Activated naive CD8-positive, alpha-beta T cell treated with anti-CD3 and anti-CD28 coated beads, Interleukin-2, amount 10 ng/mL, durations not matched to agents 7 days and 5 days (primary cell): ENCODE results near the gene ZNF236. TPM values are rescaled to one million over a fixed set of nuclear protein-coding genes. Genes with fewer than 3 reads are reported as not detected.

Source experiments
- ATAC-seq: fragments of 150-1000 bp; cut with Tn5 transposase; one replicate; pipeline ENCODE4 v1.10.0; 2021; ENCODE audit warnings: low read depth, moderate library complexity
- POLR2A ChIA-PET: fragments of 350-600 bp; sonication (Branson Sonifier 250); formaldehyde crosslinking; loops from one replicate; lab custom pipeline; 2021; ENCODE audit warnings: antibody characterized with exemption; lab: Charles Lee
- DNase-seq: peaks from one replicate; pipeline ENCODE4 v3.0.0; 2021
- H3K27ac Mint-ChIP-seq: one replicate; pipeline ENCODE4 v1.8.0; 2022; ENCODE audit warnings: mild to moderate bottlenecking, mixed read lengths
- H3K27me3 Mint-ChIP-seq: one replicate; pipeline ENCODE4 v1.8.0; 2022; ENCODE audit warnings: mild to moderate bottlenecking, moderate library complexity, mixed read lengths
- H3K36me3 Mint-ChIP-seq: one replicate; pipeline ENCODE4 v1.8.0; 2021; ENCODE audit warnings: mild to moderate bottlenecking, mixed read lengths
- H3K4me1 Mint-ChIP-seq: one replicate; pipeline ENCODE4 v1.8.0; 2021; ENCODE audit warnings: mixed read lengths
- H3K4me3 Mint-ChIP-seq: one replicate; pipeline ENCODE4 v1.8.0; 2022; ENCODE audit warnings: mild to moderate bottlenecking, moderate library complexity, mixed read lengths
- H3K9me3 Mint-ChIP-seq: one replicate; pipeline ENCODE4 v1.8.0; 2021; ENCODE audit warnings: mixed read lengths
- total RNA-seq, 2 experiments: library from RNA; stranded (reverse); gene quantifications; one replicate each; pipeline ENCODE4 v1.2.3, GENCODE V29; 2021

Gene ZNF236
- total RNA-seq, 2 experiments from 2014 or later = 23.7 to 25.5 TPM

DNA sequence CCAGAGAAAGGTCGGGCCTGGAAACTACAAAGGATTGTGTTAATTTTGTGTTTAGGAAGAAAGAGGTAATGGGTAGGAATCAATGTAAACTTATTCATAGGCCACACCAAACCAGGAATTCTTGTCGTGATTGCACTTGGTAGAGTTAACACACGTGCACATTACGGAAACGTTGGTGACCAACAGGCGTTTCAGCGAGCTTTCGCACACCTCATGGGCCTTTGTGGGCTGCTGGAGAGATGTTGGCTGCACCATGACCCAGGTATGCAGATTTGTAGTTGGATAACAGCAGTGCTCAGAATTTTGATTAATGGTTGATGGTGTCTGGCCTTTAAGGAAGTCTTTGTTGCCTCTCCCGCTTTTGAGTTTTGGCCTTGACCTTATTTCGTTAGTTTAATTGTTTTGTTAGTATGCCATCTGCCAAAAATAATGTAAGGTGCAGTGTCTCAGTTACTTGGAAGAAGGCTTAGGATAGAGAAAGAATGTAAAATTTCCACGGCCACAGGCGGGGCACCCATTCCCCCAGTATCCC is 1.9 kb downstream of the ZNF236 start:
- DNase-seq (no peak), ATAC-seq (no peak)
- H3K4me3 Mint-ChIP-seq = peak overlapping the region; percentile 84

GRCh38 chr18:76824754-76825153 is 2.4 kb downstream of the ZNF236 start:
- ATAC-seq = no peak
- H3K36me3 Mint-ChIP-seq = peaks cover 10% of the 10 kb centered on the region
- peaks cover 35% of the 10 kb centered on the region for H3K4me1 Mint-ChIP-seq
- DNase-seq = no peak
- no peaks in the 10 kb centered on the region for H3K9me3 Mint-ChIP-seq
- POLR2A ChIA-PET = no interaction called here
- no peaks in the 10 kb centered on the region for H3K27me3 Mint-ChIP-seq
- H3K27ac Mint-ChIP-seq = no peak overlapping the region
- peak overlapping the region; percentile 84 for H3K4me3 Mint-ChIP-seq

More for the DNA sequence above, 1.9 kb downstream of the ZNF236 start:
- POLR2A ChIA-PET = interaction anchor here (1.3 kb wide), 1 partner anchor 239 kb away, joined by 3 read pairs; no protein-coding TSS in a partner anchor
- Mint-ChIP-seq H3K36me3 (peaks cover 10% of the 10 kb centered on the region), H3K9me3 (no peaks in the 10 kb centered on the region), H3K4me1 (peaks cover 33% of the 10 kb centered on the region), H3K27me3 (no peaks in the 10 kb centered on the region), H3K27ac (no peak overlapping the region)

DNA sequence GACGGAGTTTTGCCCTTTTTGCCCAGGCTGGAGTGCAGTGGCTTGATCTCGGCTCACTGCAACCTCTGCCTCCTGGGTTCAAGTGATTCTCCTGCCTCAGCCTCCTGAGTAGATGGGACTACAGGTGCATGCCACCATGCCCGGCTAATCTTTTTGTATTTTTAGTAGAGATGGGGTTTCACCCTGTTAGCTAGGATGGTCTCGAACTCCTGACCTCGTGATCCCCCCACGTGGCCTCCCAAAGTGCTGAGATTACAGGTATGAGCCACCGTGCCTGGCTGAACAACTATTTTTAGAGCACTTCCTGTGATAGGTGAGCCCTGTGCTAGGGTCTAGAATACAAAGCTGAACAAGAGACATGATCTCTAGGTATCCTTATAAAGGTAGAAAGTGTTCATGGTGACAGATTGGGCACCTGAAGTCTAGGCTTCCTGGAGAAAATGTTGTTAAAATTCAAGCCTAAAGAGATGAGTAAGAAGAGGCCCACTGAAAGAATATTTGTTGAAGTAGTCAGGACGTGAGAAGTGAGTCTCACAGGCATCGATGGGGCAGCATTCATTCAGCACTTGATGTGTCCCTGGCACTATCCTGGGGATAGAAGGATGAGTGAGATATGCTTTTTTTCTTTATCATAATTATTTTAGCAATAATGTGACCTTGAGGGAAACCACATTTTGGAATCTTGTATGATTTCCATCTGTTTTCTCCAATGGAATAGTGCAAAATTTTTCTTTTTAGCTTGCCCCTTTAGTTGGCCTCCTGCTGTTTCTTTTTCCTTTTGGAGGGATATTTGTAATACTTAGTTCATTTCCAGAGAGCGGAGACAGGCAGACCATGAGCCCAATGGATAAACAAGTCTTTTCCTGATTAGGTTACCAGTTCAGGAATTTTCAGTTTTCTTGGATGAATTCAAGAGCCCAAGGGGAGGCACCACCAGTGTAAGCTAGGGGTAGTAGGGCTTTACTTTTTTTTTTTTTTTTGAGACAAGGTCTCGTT is 5.1 kb downstream of the ZNF236 start:
- H3K4me1 Mint-ChIP-seq = peaks cover 25% of the 10 kb centered on the region
- no peak overlapping the region for H3K27ac Mint-ChIP-seq
- no peak for ATAC-seq
- POLR2A ChIA-PET = interaction anchor here (0.7 kb wide), 1 partner anchor 77 kb away, joined by 3 read pairs; no protein-coding TSS in a partner anchor
- peaks cover 9% of the 10 kb centered on the region for H3K36me3 Mint-ChIP-seq
- peaks cover 5% of the 10 kb centered on the region for H3K9me3 Mint-ChIP-seq
- H3K27me3 Mint-ChIP-seq = no peaks in the 10 kb centered on the region
- no peak overlapping the region for H3K4me3 Mint-ChIP-seq
- DNase-seq = no peak

- POLR2A ChIA-PET = no interaction called here
- no peak overlapping the region for H3K4me3 Mint-ChIP-seq
- peaks cover 19% of the 10 kb centered on the region for H3K36me3 Mint-ChIP-seq
- ATAC-seq (no peak), DNase-seq (no peak)
- no peaks in the 10 kb centered on the region for H3K27me3 Mint-ChIP-seq
- H3K4me1 Mint-ChIP-seq = peaks cover 11% of the 10 kb centered on the region
- H3K27ac Mint-ChIP-seq = no peak overlapping the region
- H3K9me3 Mint-ChIP-seq = peaks cover 7% of the 10 kb centered on the region
These were observed 12.0 kb downstream of the ZNF236 start for GRCh38 chr18:76834379-76834778.

GRCh38 chr18:76835380-76835779 is 13.0 kb downstream of the ZNF236 start:
- H3K9me3 Mint-ChIP-seq = peaks cover 7% of the 10 kb centered on the region
- ATAC-seq (no peak), DNase-seq (no peak)
- H3K36me3 Mint-ChIP-seq = peaks cover 21% of the 10 kb centered on the region
- H3K27me3 Mint-ChIP-seq = no peaks in the 10 kb centered on the region
- H3K27ac Mint-ChIP-seq = no peak overlapping the region
- no peak overlapping the region for H3K4me3 Mint-ChIP-seq
- POLR2A ChIA-PET = no interaction called here
- peaks cover 10% of the 10 kb centered on the region for H3K4me1 Mint-ChIP-seq

- Mint-ChIP-seq H3K4me3 (no peak overlapping the region), H3K27me3 (no peaks in the 10 kb centered on the region), H3K4me1 (peaks cover 10% of the 10 kb centered on the region), H3K27ac (no peak overlapping the region), H3K36me3 (peaks cover 19% of the 10 kb centered on the region), H3K9me3 (peaks cover 5% of the 10 kb centered on the region)
- DNase-seq (no peak), ATAC-seq (no peak)
- POLR2A ChIA-PET = interaction anchor here (1.3 kb wide), 1 partner anchor 15 kb away, joined by 3 read pairs; the partner anchor contains the start of gene ZNF236
These were observed 14.7 kb downstream of the ZNF236 start for GRCh38 chr18:76837071-76837470.

DNA sequence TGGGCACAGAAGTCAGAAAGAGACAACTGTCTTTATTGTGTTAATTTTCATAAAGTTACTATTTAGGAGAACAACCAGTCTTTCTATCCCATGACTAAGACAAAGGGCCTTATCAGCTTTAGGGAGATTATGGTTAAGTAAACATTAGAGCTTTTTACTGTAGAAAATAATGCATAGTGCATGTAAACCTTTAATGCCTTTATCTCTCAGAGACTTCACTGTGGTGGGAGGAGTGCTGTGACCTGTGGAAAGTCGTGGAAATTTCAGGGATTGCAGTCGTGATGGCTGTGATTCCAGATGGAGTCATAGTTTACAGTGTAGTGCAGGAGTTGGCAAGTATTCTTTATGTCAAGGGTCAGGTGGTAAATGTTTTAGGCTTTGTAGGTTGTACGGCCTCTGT is 15.8 kb downstream of the ZNF236 start:
- Mint-ChIP-seq H3K27ac (no peak overlapping the region), H3K27me3 (no peaks in the 10 kb centered on the region), H3K4me1 (peaks cover 10% of the 10 kb centered on the region), H3K4me3 (no peak overlapping the region), H3K9me3 (no peaks in the 10 kb centered on the region), H3K36me3 (peaks cover 12% of the 10 kb centered on the region)
- no peak for ATAC-seq
- POLR2A ChIA-PET = no interaction called here
- DNase-seq = no peak

GRCh38 chr18:76839086-76839794 is 16.9 kb downstream of the ZNF236 start:
- H3K27me3 Mint-ChIP-seq = no peaks in the 10 kb centered on the region
- H3K9me3 Mint-ChIP-seq = no peaks in the 10 kb centered on the region
- peaks cover 10% of the 10 kb centered on the region for H3K4me1 Mint-ChIP-seq
- no peak for DNase-seq
- no peak overlapping the region for H3K4me3 Mint-ChIP-seq
- H3K27ac Mint-ChIP-seq = no peak overlapping the region
- peaks cover 10% of the 10 kb centered on the region for H3K36me3 Mint-ChIP-seq
- no peak for ATAC-seq
- POLR2A ChIA-PET = no interaction called here

- POLR2A ChIA-PET = no interaction called here
- Mint-ChIP-seq H3K9me3 (no peaks in the 10 kb centered on the region), H3K27ac (no peak overlapping the region), H3K4me1 (peaks cover 9% of the 10 kb centered on the region), H3K36me3 (peaks cover 4% of the 10 kb centered on the region), H3K27me3 (no peaks in the 10 kb centered on the region), H3K4me3 (no peak overlapping the region)
- ATAC-seq = no peak
- DNase-seq = no peak
These were observed 20.6 kb downstream of the ZNF236 start for GRCh38 chr18:76842837-76843530.

DNA sequence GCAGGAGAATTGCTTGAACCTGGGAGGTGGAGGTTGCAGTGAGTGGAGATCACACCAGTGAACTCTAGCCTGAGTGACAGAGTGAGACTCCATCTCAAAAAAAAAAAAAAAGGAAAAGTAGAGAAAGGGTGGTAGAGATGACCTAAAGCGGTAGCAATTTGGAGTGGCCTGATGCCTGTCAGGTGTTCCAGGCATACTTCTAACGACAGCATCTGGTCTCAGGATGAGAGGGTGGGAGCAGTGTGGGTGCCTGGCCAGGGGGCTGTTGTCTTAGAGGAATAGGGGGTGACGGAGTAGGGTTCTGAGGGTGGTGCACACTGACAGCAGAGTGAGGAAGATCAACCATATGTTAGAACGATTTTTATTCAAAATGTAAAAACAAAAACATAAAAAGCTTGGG is 21.8 kb downstream of the ZNF236 start:
- peaks cover 5% of the 10 kb centered on the region for H3K4me1 Mint-ChIP-seq
- H3K36me3 Mint-ChIP-seq = peaks cover 4% of the 10 kb centered on the region
- DNase-seq (no peak), ATAC-seq (no peak)
- H3K9me3 Mint-ChIP-seq = no peaks in the 10 kb centered on the region
- H3K4me3 Mint-ChIP-seq = no peak overlapping the region
- no peak overlapping the region for H3K27ac Mint-ChIP-seq
- POLR2A ChIA-PET = interaction anchor here (0.6 kb wide), 1 partner anchor 576 kb away, joined by 3 read pairs; no protein-coding TSS in a partner anchor
- H3K27me3 Mint-ChIP-seq = no peaks in the 10 kb centered on the region

- Mint-ChIP-seq H3K4me3 (no peak overlapping the region), H3K36me3 (peaks cover 5% of the 10 kb centered on the region), H3K9me3 (no peaks in the 10 kb centered on the region), H3K27me3 (no peaks in the 10 kb centered on the region), H3K4me1 (peaks cover 7% of the 10 kb centered on the region), H3K27ac (no peak overlapping the region)
- no peak for DNase-seq
- POLR2A ChIA-PET = no interaction called here
- no peak for ATAC-seq
These were observed 22.6 kb downstream of the ZNF236 start for GRCh38 chr18:76844742-76845477.

GRCh38 chr18:76846217-76846616 is 23.9 kb downstream of the ZNF236 start:
- no peaks in the 10 kb centered on the region for H3K9me3 Mint-ChIP-seq
- ATAC-seq (no peak), DNase-seq (no peak)
- H3K27ac Mint-ChIP-seq = no peak overlapping the region
- H3K4me1 Mint-ChIP-seq = peaks cover 8% of the 10 kb centered on the region
- H3K36me3 Mint-ChIP-seq = peaks cover 4% of the 10 kb centered on the region
- no peaks in the 10 kb centered on the region for H3K27me3 Mint-ChIP-seq
- no peak overlapping the region for H3K4me3 Mint-ChIP-seq
- POLR2A ChIA-PET = no interaction called here
